GM21381 (cell line): ENCODE results near the gene AP3S1.
"Not testable (repeated sequence)": the region's sequence is repeated elsewhere in the genome, so short reads cannot be mapped to it uniquely, and the experiment has no call there.

Experiments used
- ATAC-seq: cut with Tn5 transposase; IDR thresholded peaks from one replicate; pipeline ENCODE4 v1.9.1; 2021; ENCODE audit warnings: mild to moderate bottlenecking, moderate library complexity; ENCODE audit not compliant: unreplicated experiment

Gene AP3S1

GRCh38 chr5:115841382-115842088 is at the start of gene AP3S1, which contains the start of gene ATG12:
TSS of gene AP3S1 (plus strand) at chr5:115841935. CDS start at chr5:115842038, 103 bp downstream.
TSS of gene ATG12 (minus strand) at chr5:115841565. CDS start at chr5:115841552, 13 bp downstream.
- ATAC-seq: peak; percentile 81

DNA sequence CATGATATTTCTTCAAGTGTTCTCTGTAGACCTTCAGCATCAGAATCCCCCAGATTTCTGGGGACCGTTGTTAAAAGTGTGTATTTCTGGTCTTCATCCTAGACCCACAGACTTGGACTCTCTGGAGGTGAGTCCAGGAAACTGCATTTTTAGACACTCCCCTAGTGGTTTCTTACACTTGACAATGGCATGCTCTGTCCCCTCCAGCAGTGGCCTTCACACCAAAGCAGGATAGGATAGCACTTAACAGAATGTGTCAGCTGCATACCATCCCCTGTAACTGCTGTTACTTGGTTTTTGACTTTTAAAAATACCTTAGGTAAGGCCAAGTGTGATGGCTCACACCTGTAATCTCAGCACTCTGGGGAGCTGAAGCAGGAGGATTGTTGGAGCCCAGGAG is 46.0 kb upstream of the AP3S1 start:
- no peak for ATAC-seq

- ATAC-seq: no peak
These were observed 45.1 kb upstream of the AP3S1 start for GRCh38 chr5:115796656-115797055.

GRCh38 chr5:115798252-115798651 is 43.5 kb upstream of the AP3S1 start:
- no peak for ATAC-seq

- ATAC-seq: no peak
These were observed 41.6 kb upstream of the AP3S1 start for GRCh38 chr5:115800108-115800507.

DNA sequence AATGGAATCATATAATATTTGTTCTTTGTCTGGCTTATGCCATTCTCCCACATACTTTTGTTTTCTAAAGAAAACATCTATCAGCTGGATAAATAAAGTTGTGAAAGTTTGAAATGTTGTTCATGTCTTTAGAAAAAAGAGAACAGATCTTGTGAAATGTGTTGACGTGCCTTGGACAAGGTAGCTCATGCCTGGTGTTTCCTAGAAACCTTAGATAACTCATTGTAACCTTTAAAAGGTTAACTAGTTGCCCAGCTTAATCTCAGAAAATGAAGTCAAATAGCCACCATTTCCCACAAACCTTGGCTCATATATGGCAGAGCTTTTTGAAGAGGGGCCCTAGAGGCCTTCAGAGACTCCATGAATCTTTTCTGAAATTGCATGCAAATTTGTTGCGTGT is 40.6 kb upstream of the AP3S1 start:
- no peak for ATAC-seq

- ATAC-seq: no peak
These were observed 39.8 kb upstream of the AP3S1 start for GRCh38 chr5:115801984-115802383.

DNA sequence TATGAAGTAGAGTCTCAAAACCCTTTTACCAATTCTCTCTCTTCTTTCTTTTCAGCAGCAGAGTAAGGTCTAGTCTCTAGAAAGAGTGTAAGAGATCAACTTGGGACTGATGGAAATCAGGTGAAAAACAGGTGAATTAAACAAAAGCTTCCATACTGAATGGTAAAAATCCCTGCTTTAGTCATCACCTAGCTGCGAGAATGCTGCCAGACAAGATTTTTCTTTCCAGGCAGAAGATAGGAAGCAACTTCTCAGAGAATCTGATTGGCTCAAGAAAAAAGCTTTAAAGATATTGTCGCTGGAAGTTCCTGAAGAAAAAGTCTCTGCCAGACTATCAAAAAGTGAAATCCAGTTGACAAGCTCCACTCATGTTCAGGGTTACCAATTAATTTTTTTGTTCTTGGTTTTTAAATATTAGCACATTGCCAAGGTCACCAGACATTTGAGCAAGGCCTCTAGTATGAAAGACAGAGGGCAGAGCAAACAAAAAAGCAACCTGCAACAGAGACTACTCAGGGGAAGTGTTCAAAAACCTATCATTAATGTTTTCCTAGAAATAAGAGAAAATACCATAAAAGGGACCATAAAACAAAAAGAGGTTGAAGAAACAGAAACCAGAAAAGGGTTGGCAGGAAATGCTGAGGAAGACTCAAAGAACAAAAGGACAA is 34.6 kb upstream of the AP3S1 start:
- no peak for ATAC-seq

GRCh38 chr5:115807654-115808052 is 34.1 kb upstream of the AP3S1 start:
- no peak for ATAC-seq

- not testable (repeated sequence) for ATAC-seq
These were observed 33.7 kb upstream of the AP3S1 start for GRCh38 chr5:115808066-115808465.

DNA sequence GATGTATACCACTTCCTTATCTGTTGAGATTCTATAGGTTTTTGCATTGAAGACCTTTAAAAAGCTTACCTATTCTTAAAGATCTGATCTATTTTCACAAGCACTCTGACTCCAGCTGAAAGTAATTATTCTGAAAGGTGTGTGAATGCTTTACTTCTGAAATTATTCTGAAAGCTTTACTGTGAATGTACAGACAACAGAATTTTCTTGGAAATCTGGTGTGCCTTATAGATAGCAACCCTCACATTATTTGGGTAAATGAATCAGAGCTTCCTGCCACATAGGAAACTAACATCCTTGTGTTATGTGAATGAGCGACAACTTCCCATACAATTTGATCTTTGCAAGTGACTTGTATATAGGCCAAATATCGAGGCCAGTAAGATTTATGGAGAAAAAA is 31.8 kb upstream of the AP3S1 start:
- no peak for ATAC-seq

DNA sequence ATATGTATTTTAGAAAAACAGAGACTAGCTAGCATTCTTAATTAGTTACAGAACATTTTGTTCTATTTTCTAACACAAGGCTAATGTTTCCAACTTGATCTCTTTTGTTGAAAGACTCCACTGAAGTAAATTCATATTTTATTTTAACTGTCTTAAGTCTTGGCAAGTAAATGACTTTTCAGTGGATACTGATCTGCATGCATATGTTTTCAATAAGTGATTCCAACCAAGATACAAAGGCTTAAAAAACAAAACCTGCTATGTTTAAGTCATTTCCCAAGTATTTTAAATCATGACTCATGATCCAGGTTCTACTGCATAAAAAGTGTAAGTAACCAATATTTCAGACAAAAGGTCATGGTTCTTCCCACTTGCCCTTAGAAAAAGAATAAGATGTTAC is 31.0 kb upstream of the AP3S1 start:
- no peak for ATAC-seq

DNA sequence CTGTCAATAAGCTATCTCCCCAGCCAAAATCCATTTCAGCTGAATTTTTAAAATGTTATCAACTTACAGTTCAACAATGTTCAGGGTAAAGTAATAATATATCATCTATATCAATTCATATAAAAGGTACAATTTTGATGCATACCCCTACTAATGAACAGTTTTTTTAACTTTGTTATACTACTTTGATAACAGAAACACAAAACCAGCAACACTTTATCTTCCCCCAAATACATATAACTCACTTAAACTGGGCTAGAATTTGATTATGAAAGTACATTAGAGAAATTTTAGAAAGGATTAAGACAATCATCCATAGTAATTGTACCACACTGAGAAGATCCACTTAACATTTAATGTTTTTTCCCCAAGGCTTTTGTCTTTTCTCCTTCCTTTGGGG is 30.3 kb upstream of the AP3S1 start:
- no peak for ATAC-seq

DNA sequence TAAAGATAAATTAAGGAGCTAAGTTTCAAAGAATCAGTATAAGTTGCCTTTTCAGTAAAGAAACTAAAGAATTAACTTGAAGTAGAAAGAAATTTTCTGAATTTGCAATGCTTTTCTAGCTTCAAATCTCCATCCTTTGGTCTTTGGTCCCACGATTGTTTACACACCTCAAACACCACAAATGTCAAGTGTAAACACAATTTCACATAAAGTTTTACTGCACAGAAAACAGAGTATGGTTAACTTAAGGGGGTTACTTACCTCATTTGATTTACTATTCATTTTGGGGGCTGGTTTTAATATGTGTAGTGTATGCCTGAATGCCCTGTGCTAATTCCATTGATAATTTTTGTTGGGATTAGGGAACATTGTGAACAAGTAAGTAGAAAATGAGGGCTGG is 29.4 kb upstream of the AP3S1 start:
- ATAC-seq: no peak

GRCh38 chr5:115813719-115814118 is 28.0 kb upstream of the AP3S1 start:
- no peak for ATAC-seq

- no peak for ATAC-seq
These were observed 26.6 kb upstream of the AP3S1 start for GRCh38 chr5:115815006-115815692.

DNA sequence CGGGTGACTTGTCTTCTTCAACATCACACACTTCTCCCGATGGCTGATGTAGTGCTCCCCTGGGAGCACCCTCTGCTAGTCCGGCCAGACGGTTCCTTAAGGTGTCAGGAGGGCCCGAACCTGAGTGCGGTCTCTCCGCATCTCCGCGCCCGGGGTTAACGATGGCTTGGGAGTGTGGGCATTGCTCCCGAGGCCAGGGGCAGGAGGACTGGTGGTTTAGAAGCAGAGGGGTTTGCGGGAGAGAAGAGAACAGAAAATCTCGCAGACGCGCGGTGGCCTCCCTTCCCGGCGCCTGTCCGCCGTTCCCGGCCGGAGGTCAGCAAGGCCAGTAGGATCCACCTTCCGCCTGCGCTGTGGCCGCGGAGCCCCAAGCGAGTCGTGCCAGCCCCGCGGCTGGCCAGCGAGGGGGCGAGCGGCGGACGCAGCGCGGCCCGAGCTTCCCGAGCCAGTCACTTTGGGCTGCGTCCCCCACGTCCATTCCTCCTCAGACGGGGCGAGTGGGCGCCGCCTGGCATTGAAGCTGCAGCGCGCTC is 26.0 kb upstream of the AP3S1 start:
- no peak for ATAC-seq

- ATAC-seq: no peak
These were observed 25.3 kb upstream of the AP3S1 start, which contains the start of gene CDO1 for GRCh38 chr5:115816226-115817081. TSS of gene CDO1 (minus strand) at chr5:115816659. CDS start at chr5:115816397, 262 bp downstream.

DNA sequence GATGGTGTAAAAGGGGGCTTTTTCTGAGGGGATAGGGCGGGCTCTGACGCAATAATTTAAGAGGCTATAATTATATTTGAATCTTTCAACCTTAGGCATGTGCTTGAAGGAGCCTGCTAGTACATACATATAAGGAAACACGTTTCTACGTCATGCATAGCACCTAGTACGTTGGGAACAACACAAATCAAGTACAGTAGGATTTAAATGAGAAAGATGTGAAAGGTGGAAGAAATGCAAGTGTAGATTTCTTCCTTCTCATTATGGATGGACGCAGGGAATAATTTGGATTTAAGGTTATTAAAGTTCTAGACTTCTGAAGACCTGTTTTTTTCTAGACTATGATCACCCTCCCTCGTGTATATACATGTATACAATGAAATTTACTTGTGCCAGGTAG is 24.3 kb upstream of the AP3S1 start:
- ATAC-seq: no peak

DNA sequence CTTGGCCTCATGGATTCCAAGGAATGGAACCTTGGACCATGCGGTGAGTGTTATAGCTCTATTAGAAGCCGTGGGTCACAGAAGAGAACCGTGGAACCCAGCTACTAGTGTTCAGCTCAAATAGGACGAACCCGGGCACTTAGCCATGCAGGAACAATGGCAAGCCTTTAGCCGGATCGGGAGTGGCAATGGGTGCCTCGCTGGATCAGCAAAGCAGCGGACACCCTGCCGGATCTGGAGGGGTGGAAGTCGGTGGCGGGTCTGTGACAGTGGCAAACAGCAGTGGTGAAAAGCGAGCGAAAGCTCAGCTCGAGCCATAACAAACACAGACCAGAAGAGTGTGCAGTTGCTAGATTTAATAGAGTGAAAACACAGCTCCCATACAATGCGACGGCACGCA is 22.9 kb upstream of the AP3S1 start:
- ATAC-seq: no peak

DNA sequence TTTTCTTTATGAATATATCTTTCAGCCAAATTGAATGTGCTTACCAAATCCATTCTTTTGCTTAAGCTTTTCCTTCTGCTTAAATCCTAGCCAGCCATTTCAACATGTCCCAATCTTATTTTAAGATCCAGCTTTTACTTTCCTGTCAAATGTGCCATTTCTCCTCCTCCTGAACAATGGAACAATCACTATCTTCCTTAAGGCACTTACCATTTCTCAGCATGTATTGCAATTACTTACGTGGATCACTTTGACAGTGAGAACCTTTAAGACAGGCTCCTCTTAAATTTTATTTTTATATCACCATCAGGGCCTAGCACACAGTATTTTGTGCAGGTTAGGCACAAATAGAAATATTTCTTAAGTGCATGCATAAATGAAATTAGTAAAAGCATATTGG is 20.9 kb upstream of the AP3S1 start:
- no peak for ATAC-seq
